PFSK-1 (cell line): ENCODE measurements around the gene CXXC5.

Experiments
- FOXP2 ChIP-seq: optimal IDR thresholded peaks from 2 replicates; pipeline ENCODE3; 2011; ENCODE audit warnings: borderline replicate concordance, control low read depth, inconsistent platforms; ENCODE audit not compliant: insufficient read depth; ENCODE audit errors: extremely low read length, extremely low read depth
- POLR2AphosphoS5 ChIP-seq: IDR thresholded peaks from 2 replicates; pipeline ENCODE4 v1.6.1; 2012; ENCODE audit warnings: low read depth, mild to moderate bottlenecking, control low read depth, low read length, moderate library complexity
- SIN3A ChIP-seq: IDR thresholded peaks from 2 replicates; pipeline ENCODE4 v1.6.1; 2012; ENCODE audit warnings: mild to moderate bottlenecking, low read length, moderate library complexity, borderline replicate concordance; ENCODE audit not compliant: insufficient read depth
- TAF1 ChIP-seq: IDR thresholded peaks from 2 replicates; pipeline ENCODE4 v1.6.1; 2012; ENCODE audit warnings: low read length, control low read depth, borderline replicate concordance; ENCODE audit not compliant: insufficient read depth
- TF ChIP-seq, protein P1 (sequence below), 2 experiments: IDR thresholded peaks; 2 replicates each; pipeline versions ENCODE4 v1.6.1 to v1.8.0; 2011 to 2012; ENCODE audit warnings: low read depth in 2 of 2, low read length in 2 of 2, control low read depth in 1 of 2, inconsistent platforms in 1 of 2, mild to moderate bottlenecking in 1 of 2, moderate library complexity in 1 of 2; ENCODE audit not compliant: insufficient read depth in 1 of 2

DNA sequence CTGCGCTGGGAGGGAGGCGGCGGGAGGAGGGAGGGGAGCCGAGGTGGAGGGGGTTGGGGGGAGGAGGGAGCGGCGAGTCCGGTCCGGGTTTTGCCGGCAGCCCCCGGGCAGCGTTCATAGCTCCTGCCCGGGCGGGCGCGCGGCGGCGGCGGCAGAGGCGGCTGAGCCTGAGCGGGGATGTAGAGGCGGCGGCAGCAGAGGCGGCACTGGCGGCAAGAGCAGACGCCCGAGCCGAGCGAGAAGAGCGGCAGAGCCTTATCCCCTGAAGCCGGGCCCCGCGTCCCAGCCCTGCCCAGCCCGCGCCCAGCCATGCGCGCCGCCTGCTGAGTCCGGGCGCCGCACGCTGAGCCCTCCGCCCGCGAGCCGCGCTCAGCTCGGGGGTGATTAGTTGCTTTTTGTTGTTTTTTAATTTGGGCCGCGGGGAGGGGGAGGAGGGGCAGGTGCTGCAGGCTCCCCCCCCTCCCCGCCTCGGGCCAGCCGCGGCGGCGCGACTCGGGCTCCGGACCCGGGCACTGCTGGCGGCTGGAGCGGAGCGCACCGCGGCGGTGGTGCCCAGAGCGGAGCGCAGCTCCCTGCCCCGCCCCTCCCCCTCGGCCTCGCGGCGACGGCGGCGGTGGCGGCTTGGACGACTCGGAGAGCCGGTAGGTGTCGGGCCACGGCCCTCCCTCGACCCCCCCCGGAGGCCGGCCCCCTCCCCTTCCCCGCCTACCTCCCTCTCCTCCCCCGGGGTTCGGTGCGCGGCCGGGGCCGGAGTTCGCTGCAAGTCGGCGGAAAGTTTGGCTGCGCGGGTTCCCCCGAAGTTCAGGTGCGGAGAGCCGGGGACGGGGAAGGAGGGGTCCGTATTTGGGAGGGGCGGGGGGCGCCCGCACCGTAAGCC, at the start of gene CXXC5:
- peak; percentile 71 for TF ChIP-seq POLR2AphosphoS5
- TF ChIP-seq, protein P1, sequence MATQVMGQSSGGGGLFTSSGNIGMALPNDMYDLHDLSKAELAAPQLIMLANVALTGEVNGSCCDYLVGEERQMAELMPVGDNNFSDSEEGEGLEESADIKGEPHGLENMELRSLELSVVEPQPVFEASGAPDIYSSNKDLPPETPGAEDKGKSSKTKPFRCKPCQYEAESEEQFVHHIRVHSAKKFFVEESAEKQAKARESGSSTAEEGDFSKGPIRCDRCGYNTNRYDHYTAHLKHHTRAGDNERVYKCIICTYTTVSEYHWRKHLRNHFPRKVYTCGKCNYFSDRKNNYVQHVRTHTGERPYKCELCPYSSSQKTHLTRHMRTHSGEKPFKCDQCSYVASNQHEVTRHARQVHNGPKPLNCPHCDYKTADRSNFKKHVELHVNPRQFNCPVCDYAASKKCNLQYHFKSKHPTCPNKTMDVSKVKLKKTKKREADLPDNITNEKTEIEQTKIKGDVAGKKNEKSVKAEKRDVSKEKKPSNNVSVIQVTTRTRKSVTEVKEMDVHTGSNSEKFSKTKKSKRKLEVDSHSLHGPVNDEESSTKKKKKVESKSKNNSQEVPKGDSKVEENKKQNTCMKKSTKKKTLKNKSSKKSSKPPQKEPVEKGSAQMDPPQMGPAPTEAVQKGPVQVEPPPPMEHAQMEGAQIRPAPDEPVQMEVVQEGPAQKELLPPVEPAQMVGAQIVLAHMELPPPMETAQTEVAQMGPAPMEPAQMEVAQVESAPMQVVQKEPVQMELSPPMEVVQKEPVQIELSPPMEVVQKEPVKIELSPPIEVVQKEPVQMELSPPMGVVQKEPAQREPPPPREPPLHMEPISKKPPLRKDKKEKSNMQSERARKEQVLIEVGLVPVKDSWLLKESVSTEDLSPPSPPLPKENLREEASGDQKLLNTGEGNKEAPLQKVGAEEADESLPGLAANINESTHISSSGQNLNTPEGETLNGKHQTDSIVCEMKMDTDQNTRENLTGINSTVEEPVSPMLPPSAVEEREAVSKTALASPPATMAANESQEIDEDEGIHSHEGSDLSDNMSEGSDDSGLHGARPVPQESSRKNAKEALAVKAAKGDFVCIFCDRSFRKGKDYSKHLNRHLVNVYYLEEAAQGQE (IDR thresholded peaks at IDR 0.05; ENCODE audit: insufficient read depth in 1 of 2, low read depth in 2 of 2, low read length in 2 of 2), result peak in 1 of 2 experiments; percentile 16; a peak in 1 of 4 replicates
- peak; percentile 74; the same call in 1 of the 2 replicates for TF ChIP-seq TAF1
- TF ChIP-seq SIN3A, result no peak
- no peak for TF ChIP-seq FOXP2
